NCI-H1048 (cell line): ENCODE measurements around the gene PTPN4.
"Not testable (repeated sequence)": the region's sequence is repeated elsewhere in the genome, so short reads cannot be mapped to it uniquely, and the experiment has no call there.

Source experiments
- DNase-seq: peaks from one replicate; lab custom pipeline; 2025; lab: John Stamatoyannopoulos, UW

Gene PTPN4

DNA sequence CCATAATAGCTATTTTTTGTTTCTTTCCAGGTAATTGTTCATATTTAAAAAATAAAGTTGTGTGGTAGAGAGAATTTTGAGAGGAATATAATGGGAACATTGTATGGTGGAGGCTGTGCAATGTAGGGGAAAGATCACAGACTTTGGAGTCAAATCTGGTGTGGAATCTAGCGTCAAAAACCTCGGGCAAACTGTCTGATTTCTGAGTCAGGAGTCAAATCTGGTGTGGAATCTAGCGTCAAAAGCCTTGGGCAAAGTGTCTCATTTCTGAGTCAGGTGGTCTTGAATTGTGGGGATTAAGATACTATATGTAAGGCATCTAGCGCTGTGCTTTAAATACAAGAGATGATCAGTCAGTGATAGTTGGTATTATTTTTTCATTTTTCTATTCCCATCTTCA, 5.1 kb downstream of the PTPN4 start:
- no peak for DNase-seq

DNA sequence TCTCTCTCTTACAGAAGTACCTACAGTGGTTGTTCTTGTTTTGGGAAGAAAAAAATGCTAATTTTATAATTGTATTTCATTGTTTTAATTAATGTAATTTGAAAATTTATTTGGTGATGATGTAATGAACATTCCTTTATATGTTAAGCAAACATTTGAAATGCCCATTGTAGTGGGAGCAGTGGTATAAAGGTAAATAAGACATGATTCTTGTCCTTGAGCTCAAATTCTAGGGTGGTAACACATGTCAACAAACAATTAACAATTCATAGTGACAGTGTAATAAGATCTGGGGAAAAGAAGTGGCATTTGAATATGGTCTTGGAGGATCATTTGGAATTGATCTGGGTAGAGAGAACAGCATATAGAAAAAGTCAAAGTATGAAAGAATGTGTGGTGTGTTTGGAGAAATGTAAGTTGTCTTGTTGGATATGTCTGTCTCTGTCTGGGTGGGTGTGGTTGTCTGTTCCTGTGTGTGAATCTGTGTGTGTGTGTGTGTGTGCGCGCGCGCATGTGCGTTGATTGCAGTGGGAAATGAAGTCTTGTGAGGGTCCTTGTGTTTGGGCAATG, 5.8 kb downstream of the PTPN4 start:
- DNase-seq, result no peak

GRCh38 chr2:119766944-119767343, 7.2 kb downstream of the PTPN4 start:
- no peak for DNase-seq

DNA sequence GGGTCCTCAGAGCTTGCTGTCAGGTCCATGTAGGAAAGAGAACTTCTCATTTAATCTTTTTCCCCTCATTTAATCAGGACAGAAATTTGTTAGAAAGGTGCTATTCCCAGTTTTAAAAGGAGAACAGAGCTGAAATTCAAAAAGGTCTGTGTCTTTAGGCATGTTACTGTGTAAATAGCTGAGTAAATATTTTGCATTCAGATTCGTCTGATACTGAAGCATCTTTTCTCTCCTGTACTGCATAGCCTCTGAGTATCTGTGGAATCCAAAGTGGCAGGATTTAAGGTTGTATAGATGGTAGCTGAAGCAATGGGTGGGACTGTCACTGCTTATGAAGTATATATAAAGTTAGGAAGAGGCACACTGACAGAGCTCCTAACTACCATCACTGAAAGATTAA, 9.0 kb downstream of the PTPN4 start:
- no peak for DNase-seq

- no peak for DNase-seq
Observed at GRCh38 chr2:119769645-119770044, 9.9 kb downstream of the PTPN4 start.

DNA sequence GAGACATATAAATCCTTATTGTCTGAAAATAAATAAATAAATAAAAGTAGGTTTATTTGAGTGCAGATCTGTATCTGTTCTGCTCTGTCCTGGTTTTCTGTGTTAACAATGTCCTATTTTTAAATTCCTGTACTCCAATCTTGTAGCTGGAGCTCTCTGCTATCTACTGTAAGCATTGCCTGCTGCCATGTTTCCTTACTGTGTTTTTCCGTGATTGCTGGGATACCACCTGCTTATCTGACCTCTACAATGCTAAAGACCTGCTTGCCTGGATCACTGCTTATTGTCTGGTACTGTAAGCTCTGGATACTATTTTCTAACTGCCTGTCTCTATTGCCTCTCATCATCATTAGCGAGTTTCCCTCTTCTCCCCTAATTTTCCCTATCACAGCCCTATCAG, 11.6 kb downstream of the PTPN4 start:
- no peak for DNase-seq

- no peak for DNase-seq
Observed at GRCh38 chr2:119772128-119772527, 12.4 kb downstream of the PTPN4 start.

- DNase-seq, result no peak
Observed at GRCh38 chr2:119772767-119773166, 13.0 kb downstream of the PTPN4 start.

GRCh38 chr2:119774026-119774425, 14.3 kb downstream of the PTPN4 start:
- no peak for DNase-seq

DNA sequence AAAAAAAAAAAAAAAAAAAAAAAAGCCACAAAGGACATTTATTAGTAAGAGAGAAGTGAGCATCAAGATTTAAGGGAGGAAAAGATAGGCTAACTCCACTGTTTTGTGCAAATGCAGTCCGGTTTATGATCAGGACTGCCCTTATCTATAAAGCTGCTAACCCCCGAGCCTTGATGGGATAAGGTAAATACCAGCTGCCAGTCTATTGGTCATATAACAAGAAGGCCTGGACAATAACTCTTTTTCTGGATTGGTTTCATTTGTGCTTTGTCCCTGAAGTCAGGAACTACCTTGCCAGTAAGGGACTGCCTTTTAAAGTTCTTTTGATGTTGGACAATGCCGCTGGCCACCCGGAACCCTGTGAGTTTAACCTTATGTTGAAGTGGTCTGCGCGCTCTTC, 15.4 kb downstream of the PTPN4 start:
- DNase-seq, result no peak

- DNase-seq, result no peak
Observed at GRCh38 chr2:119782308-119783027, 22.7 kb downstream of the PTPN4 start.

GRCh38 chr2:119784876-119785275, 25.2 kb downstream of the PTPN4 start:
- DNase-seq, result no peak

- DNase-seq, result no peak
Observed at GRCh38 chr2:119786295-119786694, 26.6 kb downstream of the PTPN4 start.

DNA sequence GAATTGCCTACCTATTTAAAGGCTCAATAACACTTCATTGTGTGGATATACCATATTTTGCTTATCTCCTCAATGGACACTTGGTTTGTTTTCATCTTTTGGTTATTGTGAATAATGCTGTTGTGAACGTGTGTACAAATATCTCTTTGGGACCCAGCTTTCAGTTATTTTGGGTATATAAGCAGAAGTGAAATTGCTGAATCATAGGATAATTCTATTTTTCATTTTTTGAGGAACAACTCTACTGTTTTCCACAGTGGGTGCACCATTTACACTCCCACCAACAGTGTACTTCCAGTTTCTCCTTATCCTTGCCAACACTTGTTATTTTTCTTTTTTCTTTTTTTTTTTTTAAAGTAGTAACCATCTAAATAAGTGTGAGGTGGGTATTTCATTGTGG, 29.0 kb downstream of the PTPN4 start:
- no peak for DNase-seq

GRCh38 chr2:119790466-119790865, 30.7 kb downstream of the PTPN4 start:
- DNase-seq, result no peak

DNA sequence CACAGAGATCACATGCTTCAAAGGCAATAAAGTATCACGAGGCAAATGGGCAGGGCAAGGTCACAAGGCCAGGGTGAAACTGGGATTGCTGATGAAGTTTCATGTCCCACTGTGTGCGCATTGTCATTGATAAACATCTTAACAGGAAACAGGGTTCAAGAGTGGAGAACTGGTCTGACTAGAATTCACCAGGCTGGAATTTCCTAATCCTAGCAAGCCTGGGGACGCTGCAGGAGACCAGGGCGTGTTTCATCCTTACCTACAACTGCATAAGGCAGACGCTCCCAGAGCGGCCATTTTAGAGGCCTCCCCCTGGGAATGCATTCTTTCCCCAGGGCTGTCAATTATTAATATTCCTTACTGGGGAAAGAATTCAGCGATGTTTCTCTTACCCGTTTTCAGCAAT, 33.2 kb downstream of the PTPN4 start:
- no peak for DNase-seq

DNA sequence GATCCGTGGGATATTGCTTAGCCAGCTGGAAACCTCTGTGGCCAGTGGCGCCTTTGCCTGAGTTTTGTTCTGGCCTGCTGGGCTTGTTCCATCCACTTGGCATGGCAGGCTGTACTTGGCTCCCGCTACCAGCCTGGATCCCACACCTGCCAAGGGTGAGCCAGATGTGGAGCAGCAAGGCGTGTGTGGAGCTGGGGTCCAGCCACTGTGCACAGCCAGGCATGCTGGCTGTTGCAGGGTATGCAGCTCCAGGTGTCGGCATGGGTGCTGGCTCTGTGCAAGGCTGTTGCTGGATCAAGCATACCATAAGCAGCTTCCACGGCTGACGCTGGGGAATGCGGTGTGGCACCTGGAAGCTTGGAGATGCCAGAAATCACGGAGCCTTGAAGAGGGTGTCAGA, 34.5 kb downstream of the PTPN4 start:
- DNase-seq, result no peak

GRCh38 chr2:119795309-119796303, 35.9 kb downstream of the PTPN4 start:
- no peak for DNase-seq

GRCh38 chr2:119800376-119800902, 40.7 kb downstream of the PTPN4 start:
- DNase-seq, result no peak

DNA sequence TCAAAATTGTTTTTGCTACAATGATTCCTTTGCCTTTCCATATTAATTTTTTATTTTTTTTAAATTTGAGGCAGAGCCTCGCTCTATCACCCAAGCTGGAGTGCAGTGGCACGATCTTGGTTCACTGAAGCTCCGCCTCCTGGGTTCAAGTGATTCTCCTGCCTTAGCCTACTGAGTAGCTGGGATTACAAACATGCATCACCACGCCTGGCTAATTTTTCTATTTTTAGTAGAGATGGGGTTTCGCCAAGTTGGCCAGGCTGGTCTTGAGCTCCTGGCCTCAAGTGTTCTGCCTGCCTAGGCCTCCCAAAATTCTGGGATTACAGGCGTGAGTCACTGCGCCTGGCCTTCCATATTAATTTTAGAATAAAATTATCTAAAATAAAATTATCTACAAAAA, 41.3 kb downstream of the PTPN4 start:
- no peak for DNase-seq

- not testable (repeated sequence) for DNase-seq
Observed at GRCh38 chr2:119801989-119802388, 42.3 kb downstream of the PTPN4 start.

- DNase-seq, result no peak
Observed at GRCh38 chr2:119803101-119803500, 43.4 kb downstream of the PTPN4 start.

- DNase-seq, result not testable (repeated sequence)
Observed at GRCh38 chr2:119804409-119804808, 44.7 kb downstream of the PTPN4 start.
